Activated B cell treated with CpG ODN at 0.5 μM for 24 hours (primary cell): Measurements from ENCODE around the gene LDLRAD4. TPM values are rescaled to one million over a fixed set of nuclear protein-coding genes. Genes with fewer than 3 reads are reported as not detected.

ENCODE experiments used
- ATAC-seq: fragments of 200-7000 bp; cut with Tn5 transposase; one replicate; pipeline ENCODE4 v1.10.0; 2021; ENCODE audit warnings: low read depth, mild to moderate bottlenecking, moderate library complexity
- CTCF ChIA-PET: fragments of 350-600 bp; sonication (Branson Sonifier 250); formaldehyde crosslinking; loops from one replicate; lab custom pipeline; 2021; ENCODE audit warnings: antibody characterized with exemption; lab: Charles Lee
- POLR2A ChIA-PET: fragments of 350-600 bp; sonication (Branson Sonifier 250); formaldehyde crosslinking; loops from one replicate; lab custom pipeline; 2021; ENCODE audit warnings: antibody characterized with exemption; lab: Charles Lee
- DNase-seq: peaks from one replicate; pipeline ENCODE4 v3.0.0; 2022
- H3K27ac Mint-ChIP-seq: one replicate; pipeline ENCODE4 v1.8.0; 2020; ENCODE audit warnings: mixed read lengths
- H3K27me3 Mint-ChIP-seq: one replicate; pipeline ENCODE4 v1.8.0; 2021; ENCODE audit warnings: mixed read lengths
- H3K36me3 Mint-ChIP-seq: one replicate; pipeline ENCODE4 v1.8.0; 2021; ENCODE audit warnings: low read depth, mixed read lengths
- H3K4me1 Mint-ChIP-seq: one replicate; pipeline ENCODE4 v1.8.0; 2021; ENCODE audit warnings: mixed read lengths
- H3K4me3 Mint-ChIP-seq: one replicate; pipeline ENCODE4 v1.8.0; 2020; ENCODE audit warnings: mild to moderate bottlenecking, mixed read lengths
- H3K9me3 Mint-ChIP-seq: one replicate; pipeline ENCODE4 v1.8.0; 2020; ENCODE audit warnings: mixed read lengths
- CTCF ChIP-seq: fragments of 200-600 bp; IDR thresholded peaks from one replicate; pipeline ENCODE4 v1.8.0; 2022; ENCODE audit warnings: antibody characterized with exemption, mild to moderate bottlenecking
- intact Hi-C: fragments of 100-400 bp; cut with micrococcal nuclease; formaldehyde crosslinking; loops from one replicate; pipeline ENCODE4 v1.15.1; 2024
- total RNA-seq: library from RNA; stranded (reverse); gene quantifications from 2 replicates; pipeline ENCODE4 v1.2.3, GENCODE V29; 2022

The LDLRAD4 gene
- total RNA-seq, 1 donor from 2014 or later, result 66.9 TPM

GRCh38 chr18:13543811-13544732 is 325.5 kb downstream of the LDLRAD4 start:
- intact Hi-C loops, result no loop called here
- no peak overlapping the region for H3K27ac Mint-ChIP-seq
- no peak for TF ChIP-seq CTCF
- peaks cover 28% of the 10 kb centered on the region for H3K4me1 Mint-ChIP-seq
- no peak for ATAC-seq
- no peaks in the 10 kb centered on the region for H3K36me3 Mint-ChIP-seq
- H3K4me3 Mint-ChIP-seq, result no peak overlapping the region
- POLR2A ChIA-PET, result interaction anchor here (0.7 kb wide), 1 partner anchor 169 kb away, joined by 4 read pairs; no protein-coding TSS in a partner anchor
- CTCF ChIA-PET, result interaction anchor here (3.1 kb wide), 1 partner anchor 14 kb away, joined by 12 read pairs; no protein-coding TSS in a partner anchor
- H3K9me3 Mint-ChIP-seq, result peaks cover 2% of the 10 kb centered on the region
- no peaks in the 10 kb centered on the region for H3K27me3 Mint-ChIP-seq
- DNase-seq, result no peak

- no peak overlapping the region for H3K27ac Mint-ChIP-seq
- POLR2A ChIA-PET, result interaction anchor here (0.7 kb wide), 1 partner anchor 170 kb away, joined by 4 read pairs; no protein-coding TSS in a partner anchor
- H3K36me3 Mint-ChIP-seq, result no peaks in the 10 kb centered on the region
Measured at GRCh38 chr18:13544953-13545352, 326.4 kb downstream of the LDLRAD4 start.

GRCh38 chr18:13545514-13545913 is 327.0 kb downstream of the LDLRAD4 start:
- no peak overlapping the region for H3K27ac Mint-ChIP-seq
- CTCF ChIA-PET, result interaction anchor here (3.1 kb wide), 1 partner anchor 12 kb away, joined by 12 read pairs; no protein-coding TSS in a partner anchor
- H3K9me3 Mint-ChIP-seq, result peaks cover 2% of the 10 kb centered on the region
- H3K36me3 Mint-ChIP-seq, result no peaks in the 10 kb centered on the region
- ATAC-seq (no peak), DNase-seq (no peak)
- intact Hi-C loops, result no loop called here
- no peak overlapping the region for H3K4me3 Mint-ChIP-seq
- H3K4me1 Mint-ChIP-seq, result peaks cover 27% of the 10 kb centered on the region
- no peak for TF ChIP-seq CTCF
- H3K27me3 Mint-ChIP-seq, result no peaks in the 10 kb centered on the region
- POLR2A ChIA-PET, result no interaction called here

More at GRCh38 chr18:13544953-13545352, 326.4 kb downstream of the LDLRAD4 start:
- ATAC-seq, result no peak
- no peak overlapping the region for H3K4me3 Mint-ChIP-seq
- peaks cover 2% of the 10 kb centered on the region for H3K9me3 Mint-ChIP-seq
- H3K4me1 Mint-ChIP-seq, result peaks cover 28% of the 10 kb centered on the region
- no peak for TF ChIP-seq CTCF
- CTCF ChIA-PET, result interaction anchor here (3.1 kb wide), 1 partner anchor 13 kb away, joined by 12 read pairs; no protein-coding TSS in a partner anchor
- intact Hi-C loops, result no loop called here
- no peaks in the 10 kb centered on the region for H3K27me3 Mint-ChIP-seq
- no peak for DNase-seq

- H3K36me3 Mint-ChIP-seq, result no peaks in the 10 kb centered on the region
- CTCF ChIA-PET, result interaction anchor here (3.1 kb wide), 1 partner anchor 12 kb away, joined by 12 read pairs; no protein-coding TSS in a partner anchor
- no peaks in the 10 kb centered on the region for H3K27me3 Mint-ChIP-seq
- peaks cover 2% of the 10 kb centered on the region for H3K9me3 Mint-ChIP-seq
- no peak overlapping the region for H3K4me3 Mint-ChIP-seq
- DNase-seq (no peak), ATAC-seq (no peak)
- POLR2A ChIA-PET, result no interaction called here
- TF ChIP-seq CTCF, result no peak
- H3K4me1 Mint-ChIP-seq, result peaks cover 23% of the 10 kb centered on the region
- intact Hi-C loops, result no loop called here
- H3K27ac Mint-ChIP-seq, result no peak overlapping the region
Measured at GRCh38 chr18:13545955-13546354, 327.4 kb downstream of the LDLRAD4 start.

- POLR2A ChIA-PET, result interaction anchor here (0.5 to 1.2 kb wide), 2 partner anchors 82 to 86 kb away, joined by 3 to 5 read pairs; no protein-coding TSS in a partner anchor
- CTCF ChIA-PET, result interaction anchor here (1.0 to 3.1 kb wide), 4 partner anchors 8 to 387 kb away, joined by 3 to 12 read pairs (median 4); no protein-coding TSS in a partner anchor
- intact Hi-C loops, result no loop called here
- Mint-ChIP-seq H3K9me3 (peaks cover 2% of the 10 kb centered on the region), H3K27me3 (no peaks in the 10 kb centered on the region), H3K4me1 (peaks cover 21% of the 10 kb centered on the region), H3K36me3 (no peaks in the 10 kb centered on the region), H3K27ac (no peak overlapping the region), H3K4me3 (no peak overlapping the region)
- TF ChIP-seq CTCF, result no peak
- DNase-seq, result no peak
- no peak for ATAC-seq
Measured at GRCh38 chr18:13546638-13547037, 328.1 kb downstream of the LDLRAD4 start.
